ENCODE data around the gene GARNL3. TPM values are rescaled to one million over a fixed set of nuclear protein-coding genes. Genes with fewer than 3 reads are reported as not detected.

Gene GARNL3
- total RNA-seq, 1 experiment from 2014 or later, result 1.9 TPM

- no peaks in the 10 kb centered on the region for H3K27me3 ChIP-seq
- DNase-seq, result no peak
- H3K4me3 ChIP-seq, result no peak overlapping the region
- no peaks in the 10 kb centered on the region for H3K9me3 ChIP-seq
- H3K36me3 ChIP-seq, result peaks cover 5% of the 10 kb centered on the region
Measured at GRCh38 chr9:127314911-127315310, 50.3 kb downstream of the GARNL3 start.

DNA sequence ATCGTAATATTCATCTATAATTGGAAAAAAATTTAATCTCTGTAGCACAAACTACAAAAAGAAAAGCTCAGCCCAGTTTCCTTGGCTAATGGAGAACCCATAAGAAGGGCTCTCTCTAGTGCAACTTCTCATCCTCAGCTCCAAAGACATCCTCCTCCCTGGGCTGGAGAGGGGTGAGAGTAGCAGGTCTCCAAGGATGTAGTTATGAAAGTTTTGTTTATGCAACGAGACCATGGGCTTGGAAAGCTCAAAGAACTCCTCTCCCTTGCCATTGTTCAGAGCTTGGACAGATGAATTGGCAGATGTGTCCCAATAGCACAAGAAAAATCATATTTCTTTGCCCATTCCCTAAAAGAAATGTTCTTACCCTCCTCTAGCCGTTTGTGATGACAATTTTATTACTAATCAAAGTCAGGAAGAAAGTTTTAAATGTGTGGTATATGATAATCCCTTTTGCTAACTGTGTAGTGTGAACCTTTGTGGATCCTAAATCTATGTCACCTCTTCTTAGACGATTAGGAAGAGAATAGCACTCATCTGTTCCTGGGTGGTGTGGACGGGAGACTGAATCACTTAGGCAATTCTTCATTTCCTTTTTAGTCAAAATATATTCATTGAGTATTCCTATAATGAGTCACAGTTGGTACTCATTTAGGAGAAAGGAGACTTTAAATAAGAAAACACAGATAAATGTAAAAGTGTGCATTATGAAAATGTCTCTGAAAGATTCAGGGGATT, 52.2 kb downstream of the GARNL3 start:
- DNase-seq, result no peak
- no peak overlapping the region for H3K4me3 ChIP-seq
- H3K27me3 ChIP-seq, result no peaks in the 10 kb centered on the region
- peaks cover 5% of the 10 kb centered on the region for H3K36me3 ChIP-seq
- no peaks in the 10 kb centered on the region for H3K9me3 ChIP-seq

- peak; percentile 59 for DNase-seq
- Histone ChIP-seq H3K36me3 (peaks cover 5% of the 10 kb centered on the region; the same call in 1 of the 2 replicates), H3K4me3 (no peak overlapping the region), H3K9me3 (no peaks in the 10 kb centered on the region), H3K27me3 (no peaks in the 10 kb centered on the region)
Measured at GRCh38 chr9:127318651-127319167, 54.1 kb downstream of the GARNL3 start.

GRCh38 chr9:127319366-127320114, 55.0 kb downstream of the GARNL3 start:
- H3K27me3 ChIP-seq, result no peaks in the 10 kb centered on the region
- no peak overlapping the region for H3K4me3 ChIP-seq
- peaks cover 5% of the 10 kb centered on the region; the same call in 1 of the 2 replicates for H3K36me3 ChIP-seq
- no peak for DNase-seq
- H3K9me3 ChIP-seq, result no peaks in the 10 kb centered on the region

- Histone ChIP-seq H3K36me3 (peaks cover 5% of the 10 kb centered on the region; the same call in 1 of the 2 replicates), H3K27me3 (no peaks in the 10 kb centered on the region), H3K4me3 (no peak overlapping the region), H3K9me3 (no peaks in the 10 kb centered on the region)
- no peak for DNase-seq
Measured at GRCh38 chr9:127320115-127320378, 55.5 kb downstream of the GARNL3 start.

- DNase-seq, result no peak
- peaks cover 5% of the 10 kb centered on the region; the same call in 1 of the 2 replicates for H3K36me3 ChIP-seq
- H3K9me3 ChIP-seq, result no peaks in the 10 kb centered on the region
- H3K27me3 ChIP-seq, result no peaks in the 10 kb centered on the region
- H3K4me3 ChIP-seq, result no peak overlapping the region
Measured at GRCh38 chr9:127323393-127323792, 58.8 kb downstream of the GARNL3 start.

- DNase-seq, result no peak
- no peaks in the 10 kb centered on the region for H3K9me3 ChIP-seq
- no peaks in the 10 kb centered on the region for H3K36me3 ChIP-seq
- no peak overlapping the region for H3K4me3 ChIP-seq
- no peaks in the 10 kb centered on the region for H3K27me3 ChIP-seq
Measured at GRCh38 chr9:127330501-127330900, 65.9 kb downstream of the GARNL3 start.

DNA sequence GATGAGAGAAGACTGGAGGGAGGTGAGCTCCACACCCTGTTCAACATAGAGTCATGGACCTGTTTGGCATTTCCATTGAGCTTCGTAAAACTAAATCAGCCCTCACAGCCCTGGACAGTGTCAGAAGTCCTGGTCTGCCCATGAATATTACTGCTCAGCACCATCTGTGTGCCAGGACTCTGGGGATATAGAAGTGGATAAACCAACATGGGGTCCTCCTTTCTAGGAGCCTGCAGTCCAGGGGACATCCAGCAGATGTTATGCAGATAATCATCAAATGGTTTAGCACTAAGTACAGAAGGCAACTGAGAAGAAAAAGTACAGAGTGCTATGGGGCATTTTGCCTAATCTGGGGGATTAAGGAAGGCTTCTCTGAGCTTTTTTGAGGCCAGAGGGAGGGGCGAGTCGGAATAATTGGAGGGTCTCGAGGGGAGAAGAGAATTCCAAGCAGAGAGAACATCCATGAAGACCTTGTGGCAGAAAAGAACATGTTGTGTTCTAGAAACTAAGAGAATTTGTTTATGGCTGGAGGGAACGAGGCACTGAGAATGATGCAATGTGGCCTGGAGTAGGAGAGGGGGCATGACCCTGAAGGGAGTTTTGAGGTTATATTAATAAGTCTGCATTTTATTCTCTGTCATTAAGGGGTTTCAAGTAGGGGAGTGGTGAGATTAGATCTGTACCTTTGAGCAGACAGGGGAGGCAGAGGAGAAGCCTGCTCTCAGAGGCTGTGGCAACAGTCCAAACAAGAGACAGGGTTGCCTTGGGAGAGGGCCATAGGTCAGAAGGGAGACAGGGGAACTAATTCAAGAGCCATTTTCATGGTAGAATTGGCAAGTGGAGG, 68.9 kb downstream of the GARNL3 start:
- no peaks in the 10 kb centered on the region for H3K27me3 ChIP-seq

GRCh38 chr9:127334725-127335124, 70.2 kb downstream of the GARNL3 start:
- no peak for DNase-seq
- Histone ChIP-seq H3K9me3 (no peaks in the 10 kb centered on the region; the same call in 1 of the 2 replicates), H3K27me3 (no peaks in the 10 kb centered on the region), H3K36me3 (peaks cover 10% of the 10 kb centered on the region), H3K4me3 (no peak overlapping the region)

More for the DNA sequence above, 68.9 kb downstream of the GARNL3 start:
- Histone ChIP-seq H3K9me3 (no peaks in the 10 kb centered on the region; the same call in 1 of the 2 replicates), H3K4me3 (no peak overlapping the region), H3K36me3 (peaks cover 10% of the 10 kb centered on the region)
- no peak for DNase-seq

- no peak overlapping the region for H3K4me3 ChIP-seq
- no peak for DNase-seq
- peaks cover 10% of the 10 kb centered on the region for H3K36me3 ChIP-seq
- H3K9me3 ChIP-seq, result no peaks in the 10 kb centered on the region; the same call in 1 of the 2 replicates
- no peaks in the 10 kb centered on the region for H3K27me3 ChIP-seq
Measured at GRCh38 chr9:127336086-127336485, 71.5 kb downstream of the GARNL3 start.

DNA sequence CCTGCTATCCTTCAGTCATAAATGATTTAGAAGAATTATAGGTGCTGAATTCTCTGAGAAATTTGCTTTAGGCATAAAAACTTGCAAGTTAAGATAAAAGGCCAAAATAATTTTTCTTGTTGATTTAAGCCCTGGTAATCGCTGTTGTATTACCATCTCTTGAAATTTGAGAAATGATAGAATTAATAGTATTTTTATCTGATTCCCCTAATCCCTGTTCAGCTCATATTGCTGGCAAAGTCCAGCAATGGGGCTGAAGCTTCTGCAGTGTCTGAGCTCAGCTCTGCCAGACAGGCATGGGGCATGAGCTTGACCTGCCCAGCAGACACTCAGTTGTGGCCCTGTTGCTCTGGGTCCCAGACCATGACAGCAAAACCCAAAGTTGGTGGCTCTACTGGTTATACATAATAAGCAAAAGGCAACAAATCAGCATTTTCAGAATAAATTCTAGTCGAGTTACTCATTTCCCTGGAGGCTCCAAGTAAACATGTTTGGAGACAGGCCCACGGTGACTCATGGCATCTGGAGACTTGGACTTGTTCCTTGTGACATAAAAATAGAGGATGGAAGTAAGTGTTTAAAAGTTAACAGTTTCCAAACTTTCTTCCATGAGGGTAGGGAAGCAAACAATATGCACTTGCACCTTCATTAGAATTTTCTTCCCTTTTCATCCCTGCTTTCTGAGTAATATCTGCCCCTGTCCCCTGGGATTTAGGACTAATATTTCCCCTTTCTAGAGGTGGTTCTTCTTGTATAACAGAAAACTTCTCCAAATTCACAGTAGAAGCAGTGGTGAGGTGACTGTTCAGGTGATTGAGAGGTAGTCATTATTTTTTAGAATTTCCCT, 72.2 kb downstream of the GARNL3 start:
- peak; percentile 81 for DNase-seq
- H3K9me3 ChIP-seq, result no peaks in the 10 kb centered on the region; the same call in 1 of the 2 replicates
- H3K27me3 ChIP-seq, result no peaks in the 10 kb centered on the region
- no peak overlapping the region for H3K4me3 ChIP-seq
- H3K36me3 ChIP-seq, result peaks cover 10% of the 10 kb centered on the region

DNA sequence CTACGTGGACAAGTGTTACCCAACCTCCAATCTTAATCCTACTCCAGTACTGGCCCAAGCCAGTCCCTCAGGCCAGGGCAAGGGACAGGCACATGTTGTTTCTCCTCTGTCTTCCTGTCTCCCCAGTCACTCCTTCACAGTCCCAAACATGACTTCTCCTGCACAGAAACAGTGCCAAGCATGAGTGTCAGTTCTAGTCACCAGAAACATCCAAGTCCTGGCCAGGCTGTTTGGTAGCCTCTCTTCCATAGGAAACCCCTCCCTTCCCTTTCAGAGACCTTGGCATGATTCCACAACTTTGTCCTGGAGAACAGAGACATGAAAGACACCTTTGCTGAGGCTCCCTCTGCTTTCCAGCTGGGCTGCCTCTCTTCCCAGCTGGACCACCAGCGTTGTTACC, 76.1 kb downstream of the GARNL3 start:
- Histone ChIP-seq H3K27me3 (no peaks in the 10 kb centered on the region), H3K36me3 (peaks cover 10% of the 10 kb centered on the region), H3K4me3 (no peak overlapping the region), H3K9me3 (no peaks in the 10 kb centered on the region; the same call in 1 of the 2 replicates)
- no peak for DNase-seq

DNA sequence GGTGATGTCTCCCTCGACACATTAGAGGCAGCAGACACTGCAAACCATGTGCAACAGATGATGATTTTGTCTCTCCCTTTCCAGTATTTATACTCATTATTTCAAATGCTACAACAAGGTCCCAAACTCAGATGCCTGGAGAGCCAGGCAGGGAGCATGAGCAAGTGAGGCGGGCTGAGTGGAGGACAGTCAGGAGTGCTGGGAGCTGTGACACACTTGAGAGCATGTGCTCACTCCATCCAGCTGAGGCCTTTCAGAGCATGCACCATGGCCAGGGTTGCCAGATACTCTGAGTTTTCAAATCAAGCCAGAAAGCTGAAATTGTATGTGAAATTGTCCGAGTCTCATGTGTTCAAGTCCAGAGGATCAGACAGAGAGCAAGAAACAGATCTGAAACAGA, 76.6 kb downstream of the GARNL3 start:
- Histone ChIP-seq H3K9me3 (no peaks in the 10 kb centered on the region; the same call in 1 of the 2 replicates), H3K27me3 (no peaks in the 10 kb centered on the region), H3K36me3 (peaks cover 10% of the 10 kb centered on the region), H3K4me3 (no peak overlapping the region)
- no peak for DNase-seq

- DNase-seq, result no peak
Measured at GRCh38 chr9:127344368-127345000, 79.9 kb downstream of the GARNL3 start.

GRCh38 chr9:127345566-127345965, 81.0 kb downstream of the GARNL3 start:
- DNase-seq, result no peak
- Histone ChIP-seq H3K27me3 (no peaks in the 10 kb centered on the region), H3K36me3 (no peaks in the 10 kb centered on the region), H3K4me3 (no peak overlapping the region), H3K9me3 (no peaks in the 10 kb centered on the region)

More at GRCh38 chr9:127344368-127345000, 79.9 kb downstream of the GARNL3 start:
- Histone ChIP-seq H3K36me3 (no peaks in the 10 kb centered on the region), H3K9me3 (no peaks in the 10 kb centered on the region), H3K4me3 (no peak overlapping the region), H3K27me3 (no peaks in the 10 kb centered on the region)

All from MG63 (cell line).